HepG2 (cell line): ENCODE data around the gene GMPPA. TPM values are rescaled to one million over a fixed set of nuclear protein-coding genes. Genes with fewer than 3 reads are reported as not detected.

Experiments used
- ATAC-seq: fragments of 200-7000 bp; cut with Tn5 transposase; 3 replicates; pipeline ENCODE4 v1.9.1; 2020; ENCODE audit warnings: mild to moderate bottlenecking, moderate library complexity
- BruUV-seq: library from RNA; stranded (reverse); fragments of 400-500 nt; replicated peaks from 2 replicates; lab custom pipeline; 2021; lab: Mats Ljungman, UMichigan
- CTCF ChIA-PET: fragments of 300-600 bp; formaldehyde crosslinking; extraction: SDS; loops from one replicate; lab custom pipeline; 2021; ENCODE audit warnings: low total read pairs, inconsistent platforms, low intra/inter-chr PET ratio; lab: Yijun Ruan, JAX
- POLR2A ChIA-PET: fragments of 350-600 bp; sonication (Branson Sonifier 250); formaldehyde crosslinking; loops from one replicate; lab custom pipeline; 2020; ENCODE audit warnings: antibody characterized with exemption, inconsistent platforms; lab: Yijun Ruan, JAX
- DNase-seq: peaks from one replicate; pipeline ENCODE4 v3.0.0-alpha.2; 2015; ENCODE audit warnings: low spot score
- FAIRE-seq: peaks from 3 replicates; lab custom pipeline; 2011; peaks lifted over from hg19 to GRCh38; lab: Jason Lieb, UNC
- H2AFZ ChIP-seq: one replicate; pipeline ENCODE4 v1.6.1; 2011; ENCODE audit warnings: low read length, inconsistent platforms
- H3K27ac ChIP-seq: fragments of 300-600 bp; 3 replicates; pipeline ENCODE4 v1.8.0; 2011; ENCODE audit warnings: mixed run types, mild to moderate bottlenecking, mixed read lengths, low read length, inconsistent platforms; ENCODE audit not compliant: insufficient read depth; ENCODE audit errors: extremely low read length
- H3K27me3 ChIP-seq, 2 experiments: fragments of 200-600 bp in 1 of 2; 2 replicates in 1 of 2; 3 replicates in 1 of 2; pipeline versions ENCODE4 v1.6.0 to v1.8.0; 2011; ENCODE audit warnings: low read length in 2 of 2, mild to moderate bottlenecking in 2 of 2, moderate library complexity in 2 of 2, inconsistent platforms in 1 of 2; ENCODE audit not compliant: insufficient read depth in 2 of 2, control insufficient read depth in 1 of 2
- H3K36me3 ChIP-seq, 2 experiments: fragments of 200-600 bp in 1 of 2; replicated peaks in 1 of 2; 2 replicates in 1 of 2; 3 replicates in 1 of 2; pipeline versions ENCODE4 v1.5.1 to v1.8.0; 2011; ENCODE audit warnings: low read length in 2 of 2, inconsistent platforms in 1 of 2; ENCODE audit not compliant: insufficient read depth in 2 of 2, control insufficient read depth in 1 of 2
- H3K4me1 ChIP-seq: 2 replicates; pipeline ENCODE4 v1.5.1; 2012; ENCODE audit warnings: low read length, inconsistent platforms; ENCODE audit not compliant: insufficient read depth
- H3K4me2 ChIP-seq: 2 replicates; pipeline ENCODE4 v1.6.0; 2011; ENCODE audit warnings: low read depth, low read length, inconsistent platforms
- H3K4me3 ChIP-seq, 3 experiments: fragments of 200-600 bp in 1 of 3; sonication (generic), shearing (Covaris generic) in 1 of 3; replicated peaks in 1 of 3; 2 replicates each; pipeline ENCODE4 v1.5.1; 2011 to 2016; ENCODE audit warnings: low read length in 3 of 3, inconsistent platforms in 2 of 3, low read depth in 2 of 3, mild to moderate bottlenecking in 2 of 3, control low read depth in 1 of 3, mixed read lengths in 1 of 3; ENCODE audit not compliant: insufficient read depth in 1 of 3
- H3K79me2 ChIP-seq: one replicate; pipeline ENCODE4 v1.6.1; 2011; ENCODE audit warnings: low read length, inconsistent platforms; ENCODE audit not compliant: insufficient read depth
- H3K9ac ChIP-seq: 2 replicates; pipeline ENCODE4 v1.6.0; 2011; ENCODE audit warnings: mild to moderate bottlenecking, low read depth, low read length, inconsistent platforms; ENCODE audit not compliant: insufficient read depth
- H3K9me3 ChIP-seq: 2 replicates; pipeline ENCODE4 v1.5.1; 2012; ENCODE audit warnings: mild to moderate bottlenecking, low read length
- H4K20me1 ChIP-seq: 2 replicates; pipeline ENCODE4 v1.6.0; 2011; ENCODE audit warnings: inconsistent platforms, mild to moderate bottlenecking, low read length, moderate library complexity; ENCODE audit not compliant: insufficient read depth
- EP300 ChIP-seq, 3 experiments: sonication (generic) in 1 of 3; formaldehyde crosslinking in 1 of 3; IDR thresholded peaks; 2 replicates each; pipeline versions ENCODE4 v1.5.1 to v1.6.1; 2011 to 2020; ENCODE audit warnings: low read depth in 2 of 3, low read length in 2 of 3, borderline replicate concordance in 1 of 3, improper control_type of control experiment in 1 of 3, mild to moderate bottlenecking in 1 of 3, missing genetic modification reagents in 1 of 3, moderate library complexity in 1 of 3
- EZH2 ChIP-seq: conservative IDR thresholded peaks from 2 replicates; pipeline ENCODE4 v1.6.1; 2012; ENCODE audit warnings: mild to moderate bottlenecking, low read depth, low read length, moderate library complexity
- NFIB ChIP-seq: sonication (generic); formaldehyde crosslinking; IDR thresholded peaks from 2 replicates; pipeline ENCODE4 v1.9.0; 2021; ENCODE audit warnings: missing genetic modification reagents, mild to moderate bottlenecking, borderline replicate concordance
- SIN3A ChIP-seq: IDR thresholded peaks from 2 replicates; pipeline ENCODE4 v1.6.1; 2011; ENCODE audit warnings: low read depth, mild to moderate bottlenecking, control low read depth, low read length, borderline replicate concordance
- ZMYM3 ChIP-seq: sonication (generic); formaldehyde crosslinking; IDR thresholded peaks from 2 replicates; pipeline ENCODE4 v1.5.1; 2020; ENCODE audit warnings: mild to moderate bottlenecking, missing genetic modification reagents
- WGBS: methylation state at CpG from one replicate; pipeline ENCODE4 v1.1.6; 2017; ENCODE audit warnings: low lambda C conversion rate; 5-methylcytosine and 5-hydroxymethylcytosine counted together
- in situ Hi-C: cut with HindIII; loops from 2 replicates; pipeline ENCODE4 v1.10.0; 2017; ENCODE audit warnings: low pct_unique_long_range_greater_than_20kb; ENCODE audit not compliant: extremely low pct_ligation_motif_present
- intact Hi-C: fragments of 100-400 bp; cut with micrococcal nuclease; formaldehyde crosslinking; loops from one replicate; pipeline ENCODE4 v1.10.0; 2022; ENCODE audit not compliant: unreplicated experiment
- polyA plus RNA-seq, 8 experiments: library from polyadenylated mRNA; depleted of rRNA in 3 of 8; stranded (reverse) in 7 of 8; unstranded in 1 of 8; fragments of >200 nt; fragmentation: Illumina TruSeq in 4 of 8; extraction: Trizol in 4 of 8; gene quantifications; 2 replicates each; pipeline versions ENCODE4 v1.2.1 to v1.2.3, GENCODE V29; 2011 to 2016; ENCODE audit warnings: low read depth in 4 of 8, missing spikeins in 1 of 8, mixed read lengths in 1 of 8; ENCODE audit not compliant: insufficient read depth in 1 of 8
- total RNA-seq, 5 experiments: library from RNA; depleted of rRNA; stranded (reverse); fragments of >200 nt; fragmentation: Illumina TruSeq; extraction: Trizol; gene quantifications; 2 replicates each; pipeline ENCODE4 v1.2.3, GENCODE V29; 2016; ENCODE audit warnings: low read depth in 1 of 5

Gene GMPPA
- total and polyA plus RNA-seq, 2 of the 13 experiments (the other 11 are each of a cell fraction or from before 2014, with no cell fraction given): 81.1 to 106 TPM

DNA sequence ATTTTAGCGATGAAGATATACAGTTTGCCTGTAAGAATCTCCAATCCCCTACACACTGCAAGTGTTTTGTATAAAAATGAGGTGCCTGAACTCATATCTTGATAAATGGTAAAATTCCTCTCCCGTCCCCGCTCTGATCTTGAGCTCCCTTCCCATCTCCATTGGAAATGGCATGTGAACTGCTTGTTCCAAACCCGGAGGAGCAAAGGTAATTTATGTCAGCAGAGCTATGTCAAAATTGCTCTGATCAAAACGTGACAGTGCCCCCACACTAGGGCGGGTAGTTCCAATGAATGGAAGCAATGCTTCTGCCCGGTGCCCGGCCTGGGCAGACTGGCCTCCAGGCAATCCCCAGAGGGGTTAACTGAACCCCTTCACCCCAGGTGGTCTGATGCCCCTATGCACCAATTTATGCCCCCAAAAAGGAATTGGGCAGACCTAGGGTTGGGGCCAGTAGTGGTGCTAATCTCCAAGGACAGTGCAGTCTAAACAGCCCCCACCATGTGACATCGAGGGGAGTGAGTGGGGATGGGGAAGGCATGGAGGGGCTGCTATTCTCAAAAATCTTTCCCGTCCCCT, 3.6 kb upstream of the GMPPA start:
- FAIRE-seq: no peak
- H2AFZ ChIP-seq: no peak overlapping the region
- no peak overlapping the region for H3K9ac ChIP-seq
- ChIA-PET POLR2A (interaction anchor here (0.8 to 1.4 kb wide), 6 partner anchors 15 to 107 kb away, joined by 3 to 14 read pairs (median 4); no protein-coding TSS in a partner anchor), CTCF (interaction anchor here (0.8 to 4.5 kb wide), 5 partner anchors 15 to 148 kb away, joined by 3 to 53 read pairs (median 7); no protein-coding TSS in a partner anchor)
- intact Hi-C loops: loop anchor here (1.0 to 5.0 kb wide), 4 partner anchors 15 to 108 kb away; partner anchors contain the start of genes DNPEP and STK11IP
- no peak overlapping the region for H3K27ac ChIP-seq
- no peak overlapping the region for H3K4me3 ChIP-seq
- TF ChIP-seq ZMYM3 (CRISPR knock-in tag) (no peak), EZH2 (0 out of 2 replicates have a peak, but pooled peaks have one; percentile 54), EP300 (IDR thresholded peaks at IDR 0.05; ENCODE audit: low read depth in 2 of 2, low read length in 2 of 2) (0 out of 4 replicates have a peak, but pooled peaks of 1 of the 2 experiments have one; percentile 8), EP300 (CRISPR knock-in tag; IDR thresholded peaks at IDR 0.05; ENCODE audit: borderline replicate concordance) (no peak), SIN3A (0 out of 2 replicates have a peak, but pooled peaks have one; percentile 12), NFIB (CRISPR knock-in tag) (0 out of 2 replicates have a peak, but pooled peaks have one; percentile 35)
- no peak overlapping the region for H3K4me2 ChIP-seq
- peaks cover 19 to 75% of the 10 kb centered on the region in 2 experiments; a peak in 4 of 5 replicates for H3K27me3 ChIP-seq
- no TSS peak for BruUV-seq
- peaks cover 38% of the 10 kb centered on the region for H3K4me1 ChIP-seq
- WGBS: 2% methylated on average over 9 of the region's 10 CpGs
- no peaks in the 10 kb centered on the region for H4K20me1 ChIP-seq
- no peak for ATAC-seq
- H3K36me3 ChIP-seq: no peaks in the 10 kb centered on the region
- in situ Hi-C loops: loop anchor here (5.0 kb wide), 1 partner anchor 37 kb away; no protein-coding TSS in a partner anchor
- no peaks in the 10 kb centered on the region for H3K9me3 ChIP-seq
- DNase-seq: no peak
- H3K79me2 ChIP-seq: peaks cover 12% of the 10 kb centered on the region
